ENCODE data around the gene SFRP4.
"Not testable (repeated sequence)": the region's sequence is repeated elsewhere in the genome, so short reads cannot be mapped to it uniquely, and the experiment has no call there.

Gene SFRP4

DNA sequence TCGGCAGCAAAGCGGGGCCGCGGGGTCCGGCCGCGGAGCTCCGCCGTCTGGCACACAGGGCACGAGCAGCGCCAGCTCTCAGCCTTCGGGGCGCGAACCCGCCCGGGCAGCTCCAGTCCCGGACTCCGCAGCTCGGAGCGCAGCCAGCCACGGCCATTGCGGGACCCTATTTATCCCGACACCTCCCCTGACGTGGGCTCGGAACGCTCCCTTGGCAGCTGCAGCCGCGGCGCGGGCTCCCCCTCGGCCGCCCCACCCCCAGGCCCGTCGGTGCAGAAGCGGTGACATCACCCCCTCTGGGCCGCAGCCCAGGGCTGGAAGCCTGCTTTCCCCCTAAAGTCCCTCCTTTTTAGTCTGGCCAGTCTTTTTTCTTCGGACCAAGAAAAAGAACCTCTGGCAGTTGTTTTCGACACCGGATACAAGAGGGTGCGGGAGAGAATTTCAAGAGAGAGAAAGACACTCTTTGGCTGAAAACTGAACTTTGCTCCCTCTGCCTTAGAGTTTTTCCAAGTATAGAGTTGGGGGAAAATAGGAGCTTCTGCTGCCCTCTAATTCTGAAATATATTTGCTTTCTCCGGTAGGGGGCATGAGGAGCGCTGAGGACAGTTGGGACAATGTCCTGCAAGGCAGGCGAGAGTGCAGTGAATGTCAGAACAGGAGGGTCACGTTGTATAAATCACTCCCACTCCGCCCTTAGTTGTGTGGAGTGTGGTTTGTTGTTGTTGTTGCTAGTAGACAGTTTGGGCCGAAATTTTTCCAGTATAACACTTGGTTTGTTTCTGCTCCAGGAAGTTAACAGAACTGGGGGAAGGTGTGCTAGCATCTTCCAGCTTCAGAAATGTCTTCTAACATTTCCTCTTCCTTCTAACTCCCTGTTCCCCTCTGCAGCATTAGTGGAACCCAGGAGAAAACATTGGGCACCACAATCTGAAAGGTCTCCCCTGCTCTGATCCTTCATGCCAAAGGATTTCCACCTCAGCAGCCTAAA, at the start of gene SFRP4:
Gene SFRP4, minus strand, starts transcription at position 145 of the 988 bp plus-strand sequence. CDS start 280 bp downstream, outside the sequence.
- DNase-seq: peak; percentile 90

DNA sequence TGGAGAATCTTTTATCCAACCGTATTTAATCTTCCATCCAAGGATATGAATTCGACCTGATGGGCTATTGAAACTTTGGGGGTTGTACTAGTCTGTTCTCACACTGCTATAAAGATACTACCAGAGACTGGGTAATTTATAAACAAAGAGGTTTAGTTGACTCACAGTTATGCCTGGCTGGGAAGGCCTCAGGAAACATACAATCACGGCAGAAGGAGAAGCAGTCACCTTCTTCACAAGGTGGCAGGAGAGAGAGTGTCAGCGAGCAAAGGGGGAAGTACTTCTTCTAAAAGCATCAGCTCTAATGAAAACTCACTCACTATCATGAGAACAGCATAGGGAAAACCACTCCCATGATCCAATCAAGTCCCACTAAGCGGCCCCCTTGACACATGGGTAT, 47.6 kb upstream of the SFRP4 start:
- DNase-seq: no peak

DNA sequence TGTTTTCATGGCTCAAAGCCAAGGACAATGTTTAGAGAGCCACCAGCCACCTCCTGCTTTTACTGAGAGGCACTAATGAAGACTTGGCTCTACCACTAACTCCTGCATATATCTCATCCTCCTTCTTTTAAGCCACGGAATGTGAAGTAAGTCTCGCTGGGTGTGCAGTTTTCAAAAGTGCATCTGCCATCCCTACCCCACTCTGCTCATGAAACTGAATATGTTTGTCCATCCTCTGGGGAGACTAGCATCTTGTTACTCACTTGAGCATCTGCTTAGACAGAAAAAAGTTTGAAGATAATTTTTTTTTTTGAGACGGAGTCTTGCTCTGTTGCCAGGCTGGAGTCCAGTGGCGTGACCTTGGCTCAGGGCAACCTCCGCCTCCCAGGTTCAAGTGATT, 44.6 kb upstream of the SFRP4 start:
- DNase-seq: no peak

DNA sequence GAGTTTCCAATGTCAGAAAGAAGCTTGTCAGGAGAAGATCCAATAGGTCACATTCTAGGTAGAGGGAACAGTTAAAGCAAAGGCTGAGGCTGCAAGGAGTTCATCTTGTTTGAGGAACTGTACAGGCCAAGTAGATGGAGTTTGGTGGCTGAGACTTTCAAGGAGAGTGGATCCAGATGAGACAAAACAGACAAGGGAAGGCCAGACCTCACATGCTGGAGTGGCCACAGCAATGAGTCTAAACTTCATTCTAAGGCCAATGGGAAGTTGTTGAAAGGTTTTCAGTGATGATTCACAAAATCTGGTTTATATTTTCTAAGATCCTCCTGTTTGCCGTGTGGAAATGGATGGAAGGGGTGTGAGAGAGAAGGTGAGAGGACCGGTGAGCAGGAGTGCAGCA, 43.9 kb upstream of the SFRP4 start:
- DNase-seq: no peak

DNA sequence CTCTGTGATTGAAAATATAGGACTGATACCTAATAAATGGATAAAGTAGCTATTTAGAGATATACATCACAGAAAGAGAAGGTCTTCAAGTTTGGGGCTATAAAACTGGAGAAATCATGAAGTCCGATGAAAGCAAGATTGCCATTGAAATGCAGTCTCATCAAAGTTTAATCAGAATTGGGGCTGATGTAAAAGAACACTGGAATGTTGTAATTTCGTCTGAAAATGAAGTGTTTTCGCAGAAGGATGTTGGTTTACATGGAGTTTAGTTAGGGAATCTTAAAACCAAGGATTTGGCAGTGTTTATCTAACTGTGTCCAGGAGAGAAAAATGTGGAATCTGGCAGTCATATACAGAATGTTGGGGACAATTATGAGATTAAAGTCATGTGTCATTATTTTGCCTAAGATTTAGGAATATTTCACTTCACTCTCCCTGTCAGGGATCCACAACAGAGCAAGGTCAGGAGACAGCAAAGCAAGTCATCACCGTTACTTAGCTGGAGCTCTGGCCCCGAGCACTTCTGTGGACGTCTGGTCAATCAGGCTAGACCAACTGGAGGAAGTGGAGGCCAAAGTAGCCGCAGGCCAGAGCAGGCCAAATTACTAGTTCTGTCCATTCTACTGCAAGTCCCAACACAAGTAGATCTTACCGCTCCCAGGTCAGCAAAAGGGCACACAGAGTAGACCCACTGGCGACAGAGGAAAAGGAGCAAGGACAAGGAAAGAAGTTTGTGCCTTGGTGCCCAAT, 40.8 kb upstream of the SFRP4 start:
- no peak for DNase-seq

DNA sequence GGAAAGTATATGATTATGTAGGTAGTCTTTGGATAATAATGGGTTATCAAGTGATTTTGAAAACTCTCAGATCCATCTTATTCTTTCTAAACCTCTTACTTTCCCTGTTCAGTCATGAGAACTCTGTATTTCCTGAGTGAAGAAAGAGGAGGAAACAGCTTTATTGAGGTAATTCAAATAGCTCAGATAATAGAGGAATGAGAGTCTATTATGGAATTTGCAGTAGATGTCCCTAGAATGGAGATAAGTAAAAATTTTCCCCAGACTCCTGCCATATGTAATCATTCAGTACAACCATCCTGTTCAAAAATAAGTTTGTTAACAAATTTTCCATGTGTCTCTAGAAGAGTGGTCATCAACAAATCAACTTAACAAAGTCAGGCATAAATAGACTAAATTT, 40.2 kb upstream of the SFRP4 start:
- no peak for DNase-seq

DNA sequence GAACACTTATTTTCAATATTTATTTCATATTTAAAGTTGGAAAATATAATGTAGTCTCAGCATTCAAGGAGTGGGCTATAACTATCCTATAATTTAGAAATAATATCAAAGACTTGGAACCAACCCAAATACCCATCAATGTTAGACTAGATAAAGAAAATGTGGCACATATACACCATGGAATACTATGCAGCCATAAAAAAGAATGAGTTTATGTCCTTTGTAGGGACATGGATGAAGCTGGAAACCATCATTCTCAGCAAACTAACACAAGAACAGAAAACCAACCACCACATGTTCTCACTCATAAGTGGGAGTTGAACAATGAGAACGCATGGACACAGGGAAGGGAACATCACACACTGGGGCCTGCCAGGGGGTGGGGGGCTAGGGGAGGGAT, 37.6 kb upstream of the SFRP4 start:
- not testable (repeated sequence) for DNase-seq

DNA sequence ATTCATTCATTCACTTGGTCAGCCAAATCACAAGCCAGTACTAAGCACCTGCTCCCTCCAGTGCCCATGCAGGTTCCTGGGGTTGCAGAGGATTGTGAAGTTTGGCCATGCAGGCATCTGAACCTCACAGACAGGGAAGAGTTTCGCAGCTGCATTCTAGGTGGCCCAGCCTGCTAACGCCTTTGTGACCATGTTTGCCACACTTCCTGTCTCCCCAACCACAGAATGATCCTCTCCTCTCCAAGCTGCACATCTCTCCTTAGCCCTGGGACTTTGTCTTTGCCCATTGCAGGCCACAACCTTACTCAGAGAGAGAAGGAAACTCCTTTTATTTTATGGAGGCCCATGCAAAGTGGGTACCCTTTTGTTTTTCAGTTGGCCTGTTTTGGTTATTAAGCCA, 35.6 kb upstream of the SFRP4 start:
- DNase-seq: no peak

DNA sequence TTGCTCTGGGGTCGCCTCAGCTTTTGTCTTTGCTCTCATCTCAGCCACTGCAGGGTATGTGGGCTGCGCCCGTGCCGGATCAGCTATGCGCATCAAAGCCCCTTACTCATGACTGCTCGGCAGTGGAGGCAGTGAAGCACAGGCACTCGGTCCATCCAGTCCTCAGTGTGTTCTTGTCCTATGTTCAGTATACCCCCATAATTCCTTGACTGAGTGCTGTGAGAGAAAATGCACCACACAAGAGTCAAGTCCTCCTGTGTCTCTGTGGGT, 31.3 kb upstream of the SFRP4 start:
- DNase-seq: no peak

DNA sequence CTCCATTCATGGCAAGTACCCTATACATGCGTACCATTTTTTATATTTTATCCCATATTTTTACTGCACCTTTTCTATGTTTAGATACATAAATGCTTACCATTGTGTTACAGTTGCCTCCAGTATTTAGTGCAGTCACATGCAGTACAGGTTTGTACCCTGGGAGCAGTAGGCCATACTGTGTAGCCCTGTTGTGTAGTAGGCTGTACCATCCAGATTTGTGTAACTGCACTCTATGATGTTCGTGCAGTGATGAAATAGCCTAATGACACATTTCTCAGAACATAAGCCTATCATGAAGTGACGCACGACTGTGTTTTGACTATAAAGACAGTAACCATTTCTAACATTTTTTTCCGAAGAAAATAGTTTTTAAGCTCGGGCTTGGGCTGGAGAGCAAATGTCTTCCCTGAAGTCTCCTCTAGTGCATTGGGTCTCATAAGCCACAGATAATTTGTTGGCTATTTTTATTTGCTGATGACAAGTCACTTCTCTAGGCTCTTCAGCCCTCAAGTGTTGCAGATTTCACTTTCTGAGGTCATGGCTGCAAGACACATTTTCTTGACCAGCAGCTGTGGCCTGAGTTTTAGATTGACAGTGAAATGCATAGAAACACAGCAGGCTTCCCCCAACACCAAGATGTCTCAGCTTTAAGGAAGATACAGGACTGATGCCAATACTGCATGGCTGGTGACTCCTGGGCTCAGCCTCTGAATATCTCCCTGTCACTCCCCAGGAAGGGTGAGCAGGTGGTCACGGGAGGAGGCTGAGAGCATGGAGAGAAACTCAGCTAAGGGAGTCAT, 30.7 kb upstream of the SFRP4 start:
- DNase-seq: no peak

DNA sequence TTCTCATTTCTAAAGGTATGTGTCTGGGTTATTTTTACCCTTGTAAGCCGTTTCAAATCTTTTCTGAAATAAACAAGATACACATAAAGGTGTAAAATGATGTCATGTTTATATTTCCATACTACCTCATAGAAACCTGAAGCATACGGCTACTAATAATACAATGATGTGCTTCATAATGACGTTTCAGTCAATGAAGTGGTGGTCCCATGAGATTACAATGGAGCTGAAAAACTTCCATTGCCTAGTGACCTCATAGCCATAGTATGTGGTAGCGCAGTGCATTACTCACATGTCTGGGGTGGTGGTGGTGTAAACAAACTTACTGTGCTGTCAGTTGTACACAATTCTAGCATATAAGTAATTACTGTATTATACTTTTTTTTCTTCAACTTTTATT, 28.7 kb upstream of the SFRP4 start:
- no peak for DNase-seq

DNA sequence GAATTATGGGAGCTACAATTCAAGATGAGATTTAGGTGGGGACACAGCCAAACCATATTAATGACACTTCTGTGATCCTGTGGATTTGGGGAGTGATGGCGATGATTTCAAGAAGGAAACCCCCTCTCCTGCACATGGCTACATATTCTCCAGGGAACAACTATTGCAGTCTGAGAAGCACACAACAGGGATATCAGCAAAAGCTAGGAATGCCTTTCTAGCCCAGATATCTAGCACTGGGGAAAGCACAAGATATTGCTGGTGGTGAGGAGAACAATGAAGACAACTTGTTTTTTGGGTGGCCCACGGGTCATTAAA, 28.1 kb upstream of the SFRP4 start:
- DNase-seq: no peak

DNA sequence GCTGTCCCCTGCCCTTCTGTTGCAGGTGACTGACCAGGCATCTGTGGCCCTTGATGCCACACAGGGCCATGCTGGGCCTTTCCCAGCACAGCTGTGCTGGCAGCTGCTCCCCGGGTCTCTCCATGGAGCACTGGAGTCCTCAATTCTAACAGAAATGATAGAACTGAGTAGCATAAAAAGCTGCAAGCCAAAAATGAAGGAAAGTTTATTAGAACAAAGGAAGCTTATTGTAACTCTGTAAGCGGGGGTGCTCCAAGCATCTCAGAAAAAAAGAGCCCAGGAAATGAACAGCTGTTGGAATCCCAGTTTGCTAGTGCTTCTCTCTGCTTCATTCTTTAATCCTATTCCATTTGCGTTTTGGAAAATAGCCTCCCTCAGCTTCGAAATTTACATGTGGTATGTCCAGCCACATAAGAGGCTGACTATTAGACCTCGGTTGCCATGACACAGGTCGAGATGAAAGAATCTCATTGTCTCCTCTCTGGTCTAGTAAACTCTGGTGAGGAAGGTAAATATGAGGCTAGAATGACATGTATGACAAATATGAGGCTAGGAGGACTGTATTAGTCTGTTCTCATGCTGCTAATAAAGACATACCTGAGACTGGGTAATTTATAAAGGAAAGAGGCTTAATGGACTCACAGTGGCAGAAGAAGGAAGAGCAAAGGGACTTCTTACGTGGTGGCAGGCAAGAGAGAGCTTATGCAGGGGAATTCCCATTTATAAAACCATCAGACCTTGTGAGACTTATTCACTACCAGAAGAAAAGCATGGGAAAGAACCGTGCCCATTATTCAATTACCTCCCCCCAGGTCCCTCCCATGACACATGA, 27.5 kb upstream of the SFRP4 start:
- peak; percentile 61 for DNase-seq

DNA sequence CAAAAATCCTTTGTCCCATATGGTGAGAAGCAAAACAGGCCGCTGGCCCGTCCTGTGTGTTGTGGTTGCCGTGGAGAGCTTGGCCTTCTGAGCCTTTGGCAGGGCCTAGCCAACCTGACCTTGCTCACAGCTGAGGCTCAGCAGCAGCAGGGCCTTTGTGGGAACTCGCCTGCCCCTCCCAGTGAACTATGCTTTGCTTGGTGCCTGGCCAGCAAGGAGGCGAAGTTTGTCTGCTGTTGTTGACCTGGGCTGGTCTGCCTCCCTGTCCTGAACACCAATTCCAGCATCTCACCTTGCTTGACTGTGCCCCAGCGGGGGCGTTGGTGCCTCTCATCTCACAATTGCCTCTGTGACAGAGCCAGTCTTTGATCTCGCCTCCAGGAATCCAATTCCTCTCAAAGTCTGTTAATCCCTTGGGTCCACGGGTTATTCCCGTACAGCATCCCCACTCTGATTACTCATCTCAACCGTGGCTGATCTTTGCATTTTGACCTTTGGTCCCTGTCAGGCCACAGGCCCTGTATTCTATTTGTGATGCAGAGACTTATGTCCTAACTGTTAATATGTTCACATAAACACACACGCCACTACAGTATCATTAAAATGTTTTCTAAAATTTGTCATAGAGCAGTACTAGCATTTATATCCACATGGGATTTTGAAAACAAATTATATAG, 26.5 kb upstream of the SFRP4 start:
- DNase-seq: peak; percentile 86

DNA sequence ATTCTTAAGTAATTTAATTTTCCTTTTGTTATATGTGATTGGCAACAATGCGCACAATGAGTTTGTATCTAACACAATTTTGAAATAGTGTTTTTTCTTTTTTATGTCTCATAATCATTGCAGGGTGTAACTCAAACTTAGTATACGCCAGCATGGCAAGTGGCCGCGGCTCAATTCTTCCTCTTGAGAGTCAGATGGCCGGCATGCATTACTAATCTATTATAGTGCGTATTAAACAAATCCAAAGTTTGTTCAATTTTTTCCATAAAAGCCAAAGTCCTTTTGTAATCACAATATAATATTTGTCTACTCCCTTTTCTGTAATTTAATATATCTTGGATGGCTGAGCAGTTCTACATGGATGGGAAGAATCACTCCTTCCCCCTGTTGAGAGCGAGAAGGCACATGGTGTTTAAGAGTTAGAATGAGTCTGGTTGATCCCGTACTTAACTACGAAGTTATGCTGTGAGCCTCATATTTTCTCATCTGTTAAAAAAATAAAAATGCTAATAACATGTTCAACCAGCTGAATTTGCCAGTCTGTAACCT, 16.5 kb upstream of the SFRP4 start:
- DNase-seq: no peak

DNA sequence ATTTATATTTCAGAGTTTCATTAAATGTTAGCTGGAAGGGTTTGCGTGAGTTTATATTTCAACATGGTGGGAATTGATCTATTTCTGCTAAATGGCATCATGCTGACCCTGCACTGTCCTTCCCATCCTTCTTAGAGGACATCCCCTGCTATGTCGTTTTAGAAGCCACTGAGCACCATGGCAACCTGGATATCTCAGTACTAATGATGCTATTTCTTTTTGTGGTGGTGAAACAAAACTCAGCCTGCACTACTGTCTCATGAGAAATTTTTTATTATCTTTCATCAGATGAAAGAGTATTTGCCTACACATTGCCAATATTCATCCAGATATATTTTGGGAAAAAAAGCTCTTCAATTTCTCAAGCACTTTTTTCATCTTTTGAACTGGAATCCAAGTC, 15.9 kb upstream of the SFRP4 start:
- DNase-seq: no peak

DNA sequence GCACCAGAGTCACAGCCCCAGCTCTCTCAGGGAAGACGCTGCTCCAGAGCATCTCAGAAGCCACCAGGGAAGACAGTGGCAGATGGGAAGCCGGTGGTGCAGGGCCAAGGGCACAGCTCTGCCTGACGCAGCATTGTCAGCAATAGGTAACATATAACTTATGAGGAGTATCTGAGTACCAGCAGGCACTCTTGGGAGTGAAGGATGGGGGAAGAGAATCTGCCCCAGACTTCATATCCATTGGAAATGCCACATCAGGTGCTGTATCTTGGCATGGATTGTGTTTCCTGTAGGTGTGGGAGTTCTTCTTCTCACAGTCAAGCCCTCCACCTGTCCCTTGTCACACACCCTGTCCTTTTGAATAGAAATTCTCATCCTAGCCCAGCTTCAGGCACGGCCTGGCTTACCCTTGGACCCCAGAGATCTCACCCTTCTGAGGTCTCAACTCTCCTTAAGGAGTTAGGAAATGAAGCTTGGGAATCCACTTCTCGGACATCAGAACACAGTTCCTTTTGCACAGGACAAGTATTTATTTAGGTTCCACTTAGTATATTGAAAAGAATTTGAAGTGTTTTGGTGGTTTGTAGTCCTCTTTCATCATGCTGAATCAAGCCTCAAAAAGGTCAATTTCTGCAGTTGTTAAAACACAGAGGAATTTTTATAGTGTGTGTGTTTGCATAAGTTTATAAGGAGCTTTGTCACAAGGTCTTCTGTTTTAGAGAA, 13.8 kb upstream of the SFRP4 start:
- DNase-seq: no peak

DNA sequence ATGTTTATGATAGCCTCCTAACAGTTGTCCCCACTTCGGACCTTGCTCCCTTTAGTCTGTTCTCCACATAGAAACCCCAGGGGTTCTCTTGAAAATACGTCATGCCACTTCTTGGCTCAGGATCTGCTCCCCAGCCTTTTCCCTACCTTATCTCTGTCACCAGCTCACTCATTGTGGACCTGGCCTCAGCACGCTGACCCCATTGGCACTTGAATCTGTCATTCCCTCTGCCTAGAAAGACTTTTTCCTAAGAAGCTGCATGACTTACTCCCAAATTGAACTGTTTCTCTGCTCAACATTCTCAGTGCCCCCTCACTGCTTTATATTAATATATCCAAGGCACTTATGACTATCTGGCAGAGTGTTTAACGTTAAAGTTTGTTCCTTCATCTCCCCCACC, 12.3 kb upstream of the SFRP4 start:
- no peak for DNase-seq

DNA sequence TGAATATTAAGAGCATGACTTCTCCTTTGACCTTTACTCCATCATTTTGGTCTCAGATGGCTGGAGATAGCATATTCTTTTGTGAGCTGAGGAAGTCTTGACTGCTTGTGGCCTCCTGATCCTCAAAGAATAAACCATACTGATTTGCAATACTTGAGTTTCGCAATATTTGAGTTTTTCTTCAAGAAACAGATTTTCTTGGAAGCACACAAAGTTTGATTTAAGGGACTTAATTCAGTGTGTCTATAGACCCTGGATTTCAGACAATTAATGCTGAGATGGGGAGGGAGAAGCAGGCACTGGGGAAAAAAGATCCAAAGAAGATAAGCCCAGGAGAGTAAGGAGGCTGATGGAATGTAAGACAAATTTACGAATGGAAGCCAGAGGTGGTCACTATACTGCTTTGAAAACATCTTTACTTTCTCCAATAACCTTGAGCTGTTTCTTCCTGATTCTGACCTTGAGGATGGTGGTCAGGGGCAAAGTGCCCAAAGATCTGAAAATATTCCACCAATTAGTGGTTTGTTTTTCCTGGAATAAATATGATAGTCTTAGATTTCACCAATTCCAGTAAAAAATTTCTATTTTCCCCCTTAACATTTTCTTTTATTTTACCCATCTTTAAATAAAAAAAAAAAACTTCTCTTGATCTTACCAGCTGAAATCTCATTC, 11.3 kb upstream of the SFRP4 start:
- no peak for DNase-seq

DNA sequence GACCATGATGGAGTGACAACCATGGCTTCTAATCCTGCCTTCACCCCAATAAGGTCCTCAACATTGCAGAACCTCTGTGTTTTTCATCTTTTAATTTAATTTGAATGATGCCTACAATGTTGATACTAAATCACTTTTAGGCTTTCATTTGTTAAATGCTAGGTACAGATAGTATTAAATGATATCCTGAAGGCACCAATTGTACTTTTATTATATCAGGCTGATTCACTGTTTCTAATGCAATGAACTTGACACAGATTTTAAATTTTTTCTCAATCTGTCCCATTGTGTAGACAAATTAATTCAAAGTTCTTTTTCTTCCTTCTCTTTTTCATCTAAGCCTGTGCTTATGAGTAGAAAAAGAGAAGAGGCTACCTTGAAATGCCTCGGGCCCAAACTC, 9.0 kb upstream of the SFRP4 start:
- DNase-seq: no peak

Measured in right hindlimb (tissue), 1 donor.